ENCODE measurements around the gene CCDC116.

GRCh38 chr22:21624120-21624879 is 8.3 kb upstream of the CCDC116 start:
- TF ChIP-seq POLR2A (IDR thresholded peaks at IDR 0.05) (no peak), CTCF (IDR thresholded peaks at IDR 0.05) (no peak)

All from upper lobe of left lung (tissue), 4 donors.